Activated CD4-positive, CD25-positive, alpha-beta regulatory T cell treated with anti-CD3 and anti-CD28 coated beads, Interleukin-2, amount 50 U/mL, for 72 hours (primary cell): ENCODE measurements around the gene MAD1L1.

Experiments used
- DNase-seq: peaks from one replicate; pipeline ENCODE4 v3.0.0; 2021

Gene MAD1L1

DNA sequence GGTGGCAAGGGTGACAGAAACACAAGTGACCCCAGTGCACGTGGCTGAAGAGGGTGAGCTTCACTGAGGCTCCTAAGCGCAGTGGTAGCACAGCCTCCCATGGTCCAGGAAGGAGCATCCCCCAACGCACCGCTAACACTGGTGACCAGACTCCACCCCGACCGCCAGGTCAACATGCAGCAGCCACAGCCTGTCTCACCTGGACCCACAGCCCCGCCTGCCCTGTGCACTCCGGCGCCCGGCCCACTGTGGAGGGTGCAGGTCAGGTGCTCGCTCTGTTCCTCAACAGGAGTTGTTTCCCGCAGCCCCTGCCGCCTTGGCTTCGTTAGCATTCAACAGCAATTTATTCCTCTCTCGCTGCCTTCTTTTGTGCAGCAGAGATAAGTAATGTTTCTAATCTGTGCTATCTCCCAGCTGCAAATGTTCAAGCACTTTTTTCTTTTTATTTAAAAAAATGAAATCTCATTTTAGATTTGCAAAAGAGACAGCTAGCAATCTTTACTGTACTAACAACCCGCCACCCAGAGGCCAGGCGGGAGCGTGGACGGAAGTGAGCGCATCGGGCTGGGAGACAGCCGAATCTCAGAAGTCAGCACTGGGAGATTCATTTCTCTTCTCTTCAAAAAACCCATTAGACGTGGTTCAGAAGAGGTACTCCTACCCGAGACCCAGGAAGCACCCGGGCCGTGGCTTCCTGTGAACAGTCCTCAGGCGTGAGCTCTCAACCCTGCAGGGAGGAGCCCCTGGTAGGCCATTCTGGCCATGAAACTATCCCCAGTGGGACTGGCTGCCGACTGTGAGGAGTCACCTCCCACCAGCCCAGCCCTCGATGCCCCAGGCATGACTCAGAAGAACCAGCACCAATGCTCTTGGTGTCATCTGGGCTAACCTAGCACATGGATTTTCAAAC lies 133.4 kb downstream of the MAD1L1 start:
- DNase-seq, result no peak

DNA sequence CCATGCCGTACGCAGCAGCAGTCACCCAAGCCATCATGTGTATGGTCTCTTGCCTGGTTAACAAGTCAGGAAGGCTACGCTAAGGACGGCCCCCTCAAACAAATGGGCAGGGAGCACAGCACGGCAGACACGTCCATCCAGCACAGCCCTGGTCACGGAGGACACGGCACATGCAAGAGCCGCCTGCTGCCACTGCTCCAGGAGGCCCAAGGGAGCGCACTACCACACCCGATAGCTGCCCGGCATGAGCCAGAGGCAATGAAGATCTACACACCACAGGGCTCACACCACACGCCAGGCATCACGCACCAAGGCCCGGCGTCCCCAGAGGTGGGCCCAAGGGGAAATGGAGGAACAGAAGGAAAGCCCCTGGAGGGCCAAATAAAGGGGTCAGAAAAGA lies 134.2 kb downstream of the MAD1L1 start:
- DNase-seq, result no peak

DNA sequence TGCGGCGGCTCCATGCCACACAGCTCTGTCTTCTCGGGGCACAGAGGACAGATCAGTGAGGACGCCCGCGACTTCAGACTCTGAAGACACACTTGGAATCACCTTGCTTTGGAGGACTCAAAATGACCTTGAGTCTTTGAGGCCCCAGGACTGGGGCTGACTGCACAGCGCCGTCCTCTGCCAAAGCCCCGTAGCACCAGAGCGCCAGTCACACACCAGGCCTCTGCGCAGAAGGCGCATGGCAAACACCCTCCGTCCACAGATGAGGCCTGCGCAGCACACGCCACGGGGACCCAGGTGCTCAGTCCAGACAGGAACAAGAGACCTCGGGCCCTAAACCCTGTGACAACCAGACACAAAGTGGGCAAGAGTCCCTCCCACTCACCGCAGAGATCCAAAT lies 134.7 kb downstream of the MAD1L1 start:
- DNase-seq, result no peak

DNA sequence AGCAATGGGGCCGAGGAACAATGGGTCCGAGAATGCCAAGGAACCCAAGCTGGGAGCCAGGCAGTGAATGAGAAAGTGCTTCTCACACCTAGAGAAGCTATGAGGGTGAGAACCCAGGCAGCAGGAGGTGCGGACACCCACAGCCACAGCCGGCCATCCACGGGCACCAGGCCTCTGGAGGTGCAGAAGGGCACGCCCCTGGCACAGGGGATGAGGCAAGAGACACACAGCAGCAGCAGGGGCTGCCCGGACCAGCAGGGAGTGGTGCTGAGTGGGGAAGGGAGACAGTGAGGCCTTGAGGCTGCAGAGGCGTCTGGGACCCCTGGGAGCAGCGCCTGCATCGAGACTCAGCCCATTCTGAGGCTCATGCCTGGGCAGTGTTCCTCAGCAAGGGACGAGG lies 135.3 kb downstream of the MAD1L1 start:
- no peak for DNase-seq

DNA sequence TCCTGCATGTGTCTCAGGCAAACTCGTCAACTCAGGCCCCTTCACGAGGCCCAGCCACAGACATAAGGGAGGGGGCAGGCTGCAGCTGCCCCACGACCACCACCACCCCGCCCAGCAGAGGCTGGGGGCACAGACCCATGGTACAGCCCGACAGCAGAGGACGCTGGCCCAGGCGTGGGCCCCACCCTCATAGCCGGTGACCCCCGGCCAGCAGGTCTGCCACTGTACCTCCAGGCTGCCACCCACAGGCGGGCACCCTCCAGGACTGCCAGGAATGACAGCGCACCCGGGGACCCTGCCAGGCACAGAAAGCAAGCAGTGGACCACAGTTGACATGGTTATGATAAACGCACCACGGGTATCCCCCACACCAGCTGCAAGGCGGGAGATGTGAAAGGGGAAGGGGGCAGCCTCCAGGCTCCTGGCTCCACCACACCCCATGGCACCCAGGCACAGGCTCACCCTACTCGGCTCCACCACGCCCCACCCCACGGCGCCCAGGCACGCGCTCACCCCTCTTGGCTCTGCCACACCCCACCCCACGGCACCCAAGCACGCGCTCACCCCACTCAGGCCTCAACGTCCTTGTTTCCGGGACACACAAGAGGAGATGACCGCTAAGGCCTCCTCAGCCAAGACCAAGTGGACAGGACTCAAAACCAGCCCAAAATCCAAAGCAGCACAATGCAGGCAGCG lies 135.9 kb downstream of the MAD1L1 start:
- no peak for DNase-seq

DNA sequence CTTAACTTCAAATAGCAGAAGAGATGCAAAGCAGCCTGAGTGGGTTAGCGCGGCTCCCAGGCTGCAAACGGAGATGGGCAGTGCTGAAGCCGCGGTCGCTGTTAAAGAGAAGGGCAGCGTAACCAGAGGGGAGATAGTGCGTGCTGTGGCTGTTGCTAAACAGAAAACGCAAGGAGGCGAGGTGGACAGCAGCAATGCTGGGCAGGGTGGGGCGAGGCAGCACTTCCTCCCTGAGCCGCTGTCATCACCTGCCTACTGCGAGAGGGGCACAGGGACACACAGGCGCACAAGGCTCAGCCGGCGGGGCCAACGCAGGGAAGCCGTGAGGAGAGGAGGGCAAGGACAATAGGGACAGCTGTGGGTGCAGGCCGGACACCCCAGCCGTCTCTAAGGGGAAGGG lies 137.3 kb downstream of the MAD1L1 start:
- no peak for DNase-seq

DNA sequence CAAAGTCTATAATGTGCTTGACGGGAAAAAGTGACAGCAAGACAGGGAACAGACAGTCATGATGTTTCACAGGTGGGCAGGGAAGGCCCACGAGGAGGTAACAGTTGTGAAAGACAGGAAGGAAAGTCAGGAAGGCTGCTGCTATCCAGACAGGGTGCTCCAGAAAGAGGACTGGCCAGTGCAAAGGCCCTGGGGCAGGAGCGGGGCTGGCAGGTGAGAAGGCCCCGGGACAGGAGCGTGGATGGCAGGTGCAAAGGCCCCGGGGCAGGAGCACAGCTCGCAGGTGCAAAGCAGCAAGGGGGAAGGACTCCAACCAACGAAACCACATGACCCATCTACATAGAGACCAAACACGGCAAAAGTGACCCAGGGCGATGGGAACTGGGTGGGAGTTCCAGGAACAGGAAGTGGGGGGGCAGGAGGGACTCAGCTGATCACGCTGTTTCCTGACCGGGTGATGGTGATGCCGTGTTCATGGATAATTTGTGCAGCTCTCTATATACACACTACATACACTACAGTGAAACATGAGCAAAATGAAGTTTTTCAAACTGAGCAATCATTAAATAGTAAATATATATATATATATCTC lies 138.2 kb downstream of the MAD1L1 start:
- no peak for DNase-seq

DNA sequence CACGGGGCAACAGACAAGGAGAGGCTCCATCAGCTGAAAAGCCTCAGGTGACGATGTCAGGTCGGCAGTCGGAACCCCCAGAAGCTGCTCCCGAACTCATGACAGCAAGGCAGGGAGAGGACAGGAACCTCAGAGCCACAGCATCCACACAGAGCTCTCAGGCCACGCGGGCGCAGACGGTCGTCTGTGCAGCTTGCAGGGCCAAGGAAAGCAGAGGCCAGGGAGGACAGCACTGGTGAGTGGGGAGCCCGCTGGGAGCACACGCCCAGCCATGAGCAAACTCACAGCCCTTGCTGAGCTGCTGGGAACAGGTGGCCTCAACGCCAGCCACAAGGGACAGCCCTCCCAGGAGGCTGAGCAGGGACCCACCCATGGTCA lies 138.9 kb downstream of the MAD1L1 start:
- DNase-seq, result no peak

DNA sequence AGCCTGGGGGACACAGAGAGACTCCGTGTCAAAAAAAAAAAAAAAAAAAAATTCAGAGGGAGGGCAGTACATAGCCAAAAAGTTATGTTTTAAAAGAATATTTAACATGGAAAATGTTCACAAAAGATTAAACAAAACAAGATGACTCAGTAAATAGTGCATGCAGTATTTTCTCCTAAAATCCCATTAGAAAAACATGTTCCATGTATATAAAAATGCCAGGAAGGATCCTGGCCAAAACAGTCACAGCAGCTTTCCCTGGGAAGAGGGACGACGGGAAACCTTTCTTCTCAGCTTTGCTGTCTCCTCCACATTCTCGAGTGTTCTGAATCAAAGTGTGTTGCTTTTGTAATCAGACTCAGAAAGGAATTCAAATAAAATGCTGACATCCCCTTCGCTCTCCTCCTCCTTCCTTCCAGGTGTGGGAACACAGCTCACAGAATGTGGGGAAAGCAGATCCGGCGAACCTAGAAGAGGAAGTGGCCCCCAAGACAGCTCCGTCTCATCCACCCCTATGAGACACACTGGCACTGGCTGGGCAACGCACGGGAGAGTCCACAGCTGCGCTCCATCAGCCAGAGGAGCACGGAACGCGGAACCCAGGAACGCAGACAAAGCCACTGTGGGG lies 139.4 kb downstream of the MAD1L1 start:
- no peak for DNase-seq

DNA sequence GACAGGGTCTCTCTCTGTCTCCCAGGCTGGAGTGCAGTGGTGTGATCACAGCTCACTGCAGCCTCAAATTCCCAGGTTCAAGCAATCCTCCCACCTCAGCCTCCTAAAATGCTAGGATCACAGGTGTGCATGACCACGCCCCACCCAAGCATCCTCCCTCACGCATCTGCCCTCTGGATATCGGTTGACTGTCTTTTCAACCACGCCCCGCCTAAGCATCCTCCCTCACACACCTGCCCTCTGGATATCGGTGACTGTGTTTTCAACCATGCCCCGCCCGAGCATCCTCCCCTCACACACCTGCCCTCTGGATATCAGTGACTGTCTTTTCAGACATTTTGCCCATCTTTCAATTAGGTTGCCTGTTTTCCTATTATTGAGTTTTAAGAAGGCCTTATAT lies 140.5 kb downstream of the MAD1L1 start:
- DNase-seq, result no peak

DNA sequence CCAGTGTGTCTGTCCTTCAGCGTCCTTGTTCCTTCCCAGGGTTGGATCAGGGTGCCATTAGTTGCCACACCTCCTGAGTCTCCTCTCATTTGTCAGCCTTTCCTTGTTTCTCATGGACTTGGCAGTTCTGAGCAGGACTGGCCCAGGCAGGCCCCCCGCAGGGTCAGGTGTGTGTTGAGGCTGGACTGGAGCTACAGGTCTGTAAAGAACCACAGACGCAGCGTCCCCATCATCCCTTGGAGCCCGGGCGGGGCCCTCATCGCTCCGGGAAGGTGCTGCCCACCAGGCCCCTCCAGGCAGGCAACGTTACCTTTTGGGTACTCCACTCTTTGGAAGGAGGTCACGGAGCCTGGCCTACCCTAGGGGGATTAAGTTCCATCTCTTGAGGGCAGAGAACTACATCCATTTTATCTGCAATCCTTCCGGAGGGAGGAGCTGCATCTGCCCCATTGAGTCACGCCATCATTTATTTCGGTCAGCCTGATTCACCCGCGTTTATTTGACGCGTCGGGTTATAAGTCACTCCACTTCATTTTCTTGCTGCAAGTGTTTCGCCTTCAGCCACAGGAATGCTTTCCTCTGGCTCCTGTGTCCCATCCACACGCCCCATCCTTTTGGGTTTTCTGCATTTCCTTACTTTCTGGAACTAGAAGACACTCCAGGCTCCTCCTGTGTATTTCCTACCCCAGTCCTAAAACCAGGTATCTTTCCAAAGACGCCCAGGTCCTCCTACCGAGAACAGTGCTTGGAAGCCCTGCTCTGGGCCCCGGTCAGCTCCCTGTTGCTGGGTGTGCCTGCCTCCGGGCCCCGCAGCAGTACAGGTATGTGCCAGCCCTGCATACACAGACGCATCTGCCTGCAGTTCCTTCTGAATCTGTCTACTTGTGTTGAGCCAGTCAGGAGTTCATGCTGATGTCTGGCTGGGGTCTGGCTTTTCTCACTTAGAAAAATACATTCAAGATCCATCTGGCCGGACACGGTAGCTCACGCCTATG lies 141.9 kb downstream of the MAD1L1 start:
- DNase-seq, result no peak

DNA sequence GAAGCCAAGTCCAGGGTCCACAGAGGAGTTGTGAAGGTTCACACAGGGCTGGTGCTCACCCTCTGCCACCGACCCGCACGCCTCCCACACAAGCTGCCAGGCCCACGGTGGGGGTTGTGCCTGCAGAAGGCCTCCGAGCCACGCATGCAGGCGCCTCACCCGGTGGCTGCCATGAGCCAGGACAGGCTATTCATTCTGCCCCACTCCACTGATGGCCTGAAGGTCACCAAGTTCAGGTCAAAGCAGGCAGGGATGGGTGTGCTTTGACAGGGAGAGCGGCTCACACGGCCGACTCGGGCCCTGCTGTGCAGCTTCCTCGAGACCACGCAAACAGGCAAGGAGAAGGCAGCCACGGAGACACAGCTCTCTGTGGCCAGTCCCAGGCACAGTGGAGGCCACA lies 143.9 kb downstream of the MAD1L1 start:
- DNase-seq, result no peak

DNA sequence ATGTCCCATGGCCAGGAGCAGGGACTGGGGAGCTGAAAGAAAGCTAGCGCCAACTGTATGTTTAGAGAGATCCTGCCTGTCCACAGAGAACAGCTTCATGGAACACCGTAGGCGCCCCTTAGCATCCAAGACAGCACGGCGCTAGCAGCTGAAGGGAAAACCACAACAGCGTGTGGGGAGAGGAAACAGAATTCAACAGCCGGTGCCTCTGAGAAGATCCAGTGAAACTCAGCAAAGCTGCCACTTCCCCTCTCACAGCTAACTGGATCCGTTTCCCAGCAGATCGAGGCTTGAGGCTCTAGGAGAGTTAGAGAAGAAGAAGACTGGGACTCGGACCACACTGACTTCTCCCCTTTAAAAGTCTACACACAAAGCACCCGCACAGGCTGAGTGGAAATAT lies 145.0 kb downstream of the MAD1L1 start:
- DNase-seq, result no peak

DNA sequence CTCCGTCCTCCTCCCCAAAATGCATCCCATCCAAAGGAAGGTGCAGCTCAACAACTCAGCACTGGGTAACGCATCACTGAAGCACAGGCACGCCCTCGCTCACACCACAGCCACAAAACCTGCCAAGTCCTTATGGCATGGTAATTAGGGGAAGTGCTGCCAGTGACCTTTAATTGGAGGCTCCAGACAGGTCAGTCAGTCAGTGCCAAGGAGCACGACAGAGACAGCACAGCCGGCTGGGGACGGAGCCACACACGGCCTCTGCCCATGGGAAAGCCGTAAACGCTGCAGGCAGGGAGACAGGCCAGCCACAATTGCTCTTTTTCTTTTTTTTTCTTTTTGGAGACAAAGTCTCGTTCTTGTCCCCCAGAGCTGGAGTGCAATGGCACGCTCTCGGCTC lies 146.5 kb downstream of the MAD1L1 start:
- no peak for DNase-seq

DNA sequence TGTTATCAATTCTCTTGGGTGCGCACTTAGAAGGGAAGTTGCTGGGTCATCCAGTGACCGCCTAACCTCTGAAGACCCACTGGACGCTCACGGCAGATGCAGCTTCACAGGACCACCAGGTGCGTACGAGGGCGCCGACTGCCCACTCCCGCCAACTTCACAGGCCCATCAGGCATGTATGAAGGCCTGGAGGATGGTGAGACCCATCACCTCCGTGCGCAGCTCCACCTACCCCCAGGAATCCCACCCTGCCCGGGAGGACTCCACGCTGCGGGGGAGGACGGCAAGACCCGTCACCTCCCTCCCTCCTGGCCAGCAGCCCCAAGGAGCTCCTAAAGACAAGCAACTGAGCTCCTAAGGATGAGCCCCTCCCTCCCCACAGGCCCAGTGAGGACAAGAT lies 146.9 kb downstream of the MAD1L1 start:
- no peak for DNase-seq

DNA sequence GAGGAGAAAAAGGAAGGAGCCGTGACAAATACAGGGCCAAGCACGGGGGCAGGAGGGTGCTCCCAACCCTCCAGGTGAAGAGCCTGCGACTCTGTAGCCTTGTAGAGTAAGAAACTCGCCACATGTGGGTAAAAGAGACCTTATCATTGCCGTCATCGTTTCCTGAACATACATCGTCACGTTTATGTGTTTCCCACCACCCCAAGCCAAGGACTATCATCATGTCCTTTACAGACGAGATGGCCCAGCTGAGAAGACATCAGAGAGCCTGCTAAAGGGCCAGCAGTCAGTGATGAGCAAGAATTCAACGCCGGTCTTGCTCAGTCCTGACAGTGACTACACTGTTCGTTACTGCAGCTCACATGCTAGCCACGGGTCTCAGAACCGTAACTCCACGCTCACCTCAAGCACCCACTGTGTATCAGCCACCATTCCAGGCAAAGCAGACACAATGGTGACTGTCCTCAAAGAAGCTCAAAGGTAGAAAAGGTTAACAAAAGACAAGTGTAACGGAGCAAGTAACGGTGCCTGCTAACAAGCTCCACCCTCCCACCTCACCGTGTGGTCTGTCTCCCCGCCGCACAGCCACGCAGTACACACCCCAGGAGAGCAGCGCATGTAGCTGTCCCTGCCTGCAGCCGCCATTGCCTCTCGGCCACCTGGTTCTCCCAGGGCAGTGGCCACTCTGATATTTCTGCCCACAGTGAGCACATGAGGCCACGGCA lies 147.8 kb downstream of the MAD1L1 start:
- no peak for DNase-seq

DNA sequence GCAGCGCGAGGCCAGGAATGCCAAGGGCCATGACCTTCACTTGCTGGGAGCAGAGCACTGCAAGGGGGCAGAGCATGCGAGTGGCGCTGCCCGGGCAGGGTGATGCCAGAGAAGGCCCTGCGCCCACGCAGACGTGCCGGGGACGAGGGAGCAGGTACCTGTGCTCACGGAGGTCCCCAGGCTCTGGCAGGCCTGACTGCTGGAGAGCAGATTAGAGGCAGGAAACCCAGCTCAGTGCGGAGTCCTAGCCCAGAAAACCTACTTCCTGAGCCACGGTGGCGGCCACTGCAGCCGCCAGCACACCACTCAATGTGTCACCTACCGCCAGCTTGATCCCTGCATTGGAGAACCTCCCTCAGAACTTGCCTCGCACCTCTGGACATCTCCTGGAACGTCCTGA lies 148.4 kb downstream of the MAD1L1 start:
- DNase-seq, result no peak

DNA sequence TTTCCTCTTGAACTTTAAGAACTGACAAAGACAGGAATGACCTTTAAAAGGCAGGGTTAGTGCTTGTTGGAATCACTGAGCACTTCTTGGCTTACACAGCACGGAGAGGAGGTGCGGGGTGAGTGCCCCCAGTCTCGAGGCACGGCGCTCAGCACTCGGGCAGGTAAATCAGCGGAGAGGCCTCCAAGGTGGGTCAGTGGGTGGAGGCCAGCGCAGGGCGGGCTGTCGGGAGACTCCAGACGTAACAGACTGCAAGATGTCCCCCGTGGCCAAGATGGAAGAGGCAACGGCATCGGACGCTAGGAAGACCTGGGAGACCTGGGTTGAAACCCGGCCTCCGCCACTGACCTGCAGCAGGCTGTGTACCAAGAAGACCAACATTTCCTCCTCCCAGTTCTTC lies 149.4 kb downstream of the MAD1L1 start:
- DNase-seq, result no peak

DNA sequence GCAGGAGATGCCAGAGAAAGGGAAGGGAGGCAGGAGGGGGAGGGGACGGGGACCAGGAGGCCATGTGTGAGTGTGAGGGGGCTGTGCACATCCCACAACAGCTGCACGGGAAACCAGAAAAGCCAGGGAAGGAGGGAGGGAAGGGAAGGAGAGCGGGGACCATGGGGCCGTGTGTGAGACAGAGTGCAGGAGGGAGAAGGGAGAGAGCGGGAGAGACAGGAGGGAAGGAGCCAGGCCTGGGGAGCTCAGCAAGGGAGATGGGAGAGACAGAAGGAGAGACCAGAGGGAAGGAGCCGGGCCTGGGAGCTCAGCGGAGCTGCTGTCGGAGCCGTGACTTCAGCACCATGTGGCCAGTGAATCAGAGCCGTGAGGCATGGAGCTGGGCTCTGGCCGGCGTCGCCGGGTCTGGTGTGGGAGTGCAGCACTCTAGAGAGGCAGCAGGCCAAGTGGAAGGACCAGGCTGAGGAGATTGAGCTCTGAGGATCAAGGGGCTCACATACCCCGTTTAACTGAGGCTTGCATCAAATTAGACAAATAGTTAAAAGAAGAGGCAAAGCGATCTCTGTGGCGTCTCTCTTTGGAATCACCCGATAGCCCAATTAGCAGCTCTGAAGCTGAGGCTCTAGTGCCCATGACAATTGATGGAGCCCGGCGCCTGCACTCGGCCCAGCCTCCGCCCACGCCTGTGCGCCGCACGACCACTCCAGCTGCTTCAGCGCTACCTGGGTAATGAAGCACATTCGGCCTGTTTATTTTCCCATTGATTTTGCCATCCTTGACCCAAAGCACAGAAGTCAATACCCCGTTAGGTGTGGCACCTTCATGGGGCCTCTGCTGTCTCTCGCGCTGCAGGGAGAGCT lies 150.4 kb downstream of the MAD1L1 start:
- DNase-seq, result no peak

DNA sequence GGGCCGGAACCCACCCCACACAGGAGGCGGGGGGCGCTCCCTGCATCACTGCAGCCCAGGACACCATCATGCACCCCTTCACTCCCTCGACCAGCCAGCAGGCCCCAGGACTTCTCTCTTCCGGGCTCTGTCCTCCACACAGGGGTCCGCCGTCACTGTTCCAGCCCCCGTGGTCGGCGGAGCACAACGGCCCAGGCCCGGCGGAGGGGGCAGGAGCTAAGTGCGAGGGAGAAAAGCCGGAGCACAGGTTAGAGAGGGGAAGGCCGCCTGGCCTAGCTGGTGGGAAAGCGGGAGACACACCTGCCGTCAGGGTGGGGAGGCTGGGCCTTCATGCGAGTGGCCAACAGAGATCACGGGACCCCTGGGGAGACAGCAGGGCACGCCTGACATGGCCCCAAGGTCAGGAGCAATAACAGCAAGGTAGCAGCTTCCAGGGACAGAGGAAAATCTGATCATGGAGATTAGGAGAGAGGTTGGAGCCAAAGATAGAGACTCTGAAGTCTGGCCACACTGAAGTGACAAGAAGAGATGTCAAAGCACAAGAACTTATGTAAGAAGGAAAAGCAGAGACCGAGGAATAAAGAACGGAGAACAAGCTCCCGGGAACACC lies 151.1 kb downstream of the MAD1L1 start:
- DNase-seq, result no peak
